Measurements from ENCODE around the gene HIP1R.
"Not testable (repeated sequence)": the region's sequence is repeated elsewhere in the genome, so short reads cannot be mapped to it uniquely, and the experiment has no call there.

Gene HIP1R, protein sequence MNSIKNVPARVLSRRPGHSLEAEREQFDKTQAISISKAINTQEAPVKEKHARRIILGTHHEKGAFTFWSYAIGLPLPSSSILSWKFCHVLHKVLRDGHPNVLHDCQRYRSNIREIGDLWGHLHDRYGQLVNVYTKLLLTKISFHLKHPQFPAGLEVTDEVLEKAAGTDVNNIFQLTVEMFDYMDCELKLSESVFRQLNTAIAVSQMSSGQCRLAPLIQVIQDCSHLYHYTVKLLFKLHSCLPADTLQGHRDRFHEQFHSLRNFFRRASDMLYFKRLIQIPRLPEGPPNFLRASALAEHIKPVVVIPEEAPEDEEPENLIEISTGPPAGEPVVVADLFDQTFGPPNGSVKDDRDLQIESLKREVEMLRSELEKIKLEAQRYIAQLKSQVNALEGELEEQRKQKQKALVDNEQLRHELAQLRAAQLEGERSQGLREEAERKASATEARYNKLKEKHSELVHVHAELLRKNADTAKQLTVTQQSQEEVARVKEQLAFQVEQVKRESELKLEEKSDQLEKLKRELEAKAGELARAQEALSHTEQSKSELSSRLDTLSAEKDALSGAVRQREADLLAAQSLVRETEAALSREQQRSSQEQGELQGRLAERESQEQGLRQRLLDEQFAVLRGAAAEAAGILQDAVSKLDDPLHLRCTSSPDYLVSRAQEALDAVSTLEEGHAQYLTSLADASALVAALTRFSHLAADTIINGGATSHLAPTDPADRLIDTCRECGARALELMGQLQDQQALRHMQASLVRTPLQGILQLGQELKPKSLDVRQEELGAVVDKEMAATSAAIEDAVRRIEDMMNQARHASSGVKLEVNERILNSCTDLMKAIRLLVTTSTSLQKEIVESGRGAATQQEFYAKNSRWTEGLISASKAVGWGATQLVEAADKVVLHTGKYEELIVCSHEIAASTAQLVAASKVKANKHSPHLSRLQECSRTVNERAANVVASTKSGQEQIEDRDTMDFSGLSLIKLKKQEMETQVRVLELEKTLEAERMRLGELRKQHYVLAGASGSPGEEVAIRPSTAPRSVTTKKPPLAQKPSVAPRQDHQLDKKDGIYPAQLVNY

DNA sequence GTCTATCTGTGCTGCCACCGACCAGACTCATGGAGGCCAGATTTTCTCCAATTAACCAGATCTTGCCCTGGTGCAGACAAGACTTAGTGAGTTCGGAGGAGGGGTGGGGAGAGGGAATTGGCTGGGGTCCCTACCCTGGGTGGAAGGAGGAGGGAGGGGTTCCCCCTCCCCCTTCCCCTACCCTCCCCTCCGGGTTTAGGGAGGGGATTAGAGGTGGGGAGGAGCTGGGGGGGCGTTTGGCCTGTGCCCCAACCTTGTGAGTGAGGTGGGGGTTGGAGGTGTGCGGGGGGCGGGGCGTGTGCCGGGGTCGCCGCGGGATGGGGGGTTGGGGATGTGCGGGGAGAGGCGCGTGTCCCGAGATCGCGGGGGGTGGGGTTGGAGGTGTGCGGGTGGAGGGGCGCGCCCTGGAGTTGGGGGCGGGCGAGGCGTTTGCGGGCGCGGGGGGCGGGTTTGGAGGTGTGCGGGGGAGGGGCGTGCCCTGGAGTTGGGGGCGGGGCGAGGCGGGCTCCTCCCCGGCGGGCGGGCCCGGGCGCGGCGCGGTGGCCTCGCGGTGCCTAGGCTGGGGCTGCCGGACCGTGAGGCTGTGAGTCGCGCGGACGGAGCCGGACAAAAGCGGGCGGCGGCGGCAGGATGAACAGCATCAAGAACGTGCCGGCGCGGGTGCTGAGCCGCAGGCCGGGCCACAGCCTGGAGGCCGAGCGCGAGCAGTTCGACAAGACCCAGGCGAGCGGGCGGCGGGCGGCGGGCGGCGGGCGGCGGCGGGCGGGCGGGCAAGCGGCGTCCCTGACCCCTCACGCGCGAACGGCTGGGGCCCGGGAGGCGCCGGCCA lies at the start of gene HIP1R:
HIP1R (plus strand) TSS at position 537 of the 829 bp plus-strand sequence; CDS start at position 631, 94 bp downstream.
- DNase-seq (ENCODE audit: low read depth in 1 of 2, low spot score in 1 of 2), result peak; percentile 24 to 66

DNA sequence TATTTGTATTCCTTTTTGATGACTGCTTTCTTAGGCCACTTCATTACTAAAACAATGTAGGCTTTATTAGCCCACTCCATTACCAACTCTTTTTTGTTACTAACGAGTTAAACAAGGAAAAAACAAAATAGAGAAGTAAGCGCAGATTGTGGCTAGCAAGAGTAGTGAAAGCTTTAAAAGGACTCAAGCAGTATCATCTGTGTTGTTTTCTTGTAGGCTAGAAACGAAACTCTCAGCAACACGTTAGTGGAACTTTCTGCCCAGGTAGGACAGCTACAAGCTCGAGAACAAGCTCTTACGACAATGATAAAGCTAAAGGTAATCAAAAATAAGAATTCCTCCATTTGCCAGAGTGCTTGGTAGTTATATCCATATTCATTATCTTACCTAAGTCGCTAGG lies 49.8 kb upstream of the HIP1R start:
- no peak for DNase-seq (ENCODE audit: low read depth in 1 of 2, low spot score in 1 of 2)

DNA sequence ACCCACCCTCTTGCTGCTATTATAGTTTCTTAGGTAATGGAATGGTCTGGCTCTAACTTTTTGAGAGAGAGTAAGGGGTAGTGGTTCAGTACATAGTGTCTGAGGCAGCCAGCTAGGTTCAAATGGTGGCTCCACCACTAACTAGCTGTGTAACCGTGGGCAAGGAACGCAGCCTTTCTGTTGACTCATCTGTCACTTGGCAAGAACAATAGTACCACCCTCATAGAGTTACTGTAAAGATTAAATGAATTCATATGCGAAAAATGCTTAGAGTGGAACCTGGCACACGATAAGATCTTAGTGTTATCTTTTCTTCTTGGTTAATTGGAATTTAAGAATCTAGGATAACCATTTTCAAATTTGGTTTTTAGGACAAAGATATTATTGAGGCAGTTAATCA lies 46.9 kb upstream of the HIP1R start:
- no peak for DNase-seq (ENCODE audit: low read depth in 1 of 2, low spot score in 1 of 2)

DNA sequence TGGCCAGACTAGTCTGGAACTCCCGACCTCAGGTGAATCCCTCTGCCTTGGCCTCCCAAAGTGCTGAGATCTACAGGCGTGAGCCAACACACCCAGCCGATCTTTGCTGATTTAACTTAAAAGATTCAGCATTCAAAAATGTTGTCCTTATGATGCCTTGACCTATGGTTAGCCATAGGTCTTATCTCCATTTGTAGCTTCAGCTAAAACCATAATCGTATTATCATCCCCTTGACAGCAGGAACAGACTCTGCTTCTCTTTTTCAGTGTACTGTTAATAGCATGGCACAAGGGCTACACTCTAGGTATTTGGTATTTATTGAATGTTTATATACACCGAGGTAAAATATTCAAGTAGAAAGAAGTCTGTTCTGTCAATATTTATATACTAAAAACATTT lies 45.6 kb upstream of the HIP1R start:
- no peak for DNase-seq (ENCODE audit: low read depth in 1 of 2, low spot score in 1 of 2)

DNA sequence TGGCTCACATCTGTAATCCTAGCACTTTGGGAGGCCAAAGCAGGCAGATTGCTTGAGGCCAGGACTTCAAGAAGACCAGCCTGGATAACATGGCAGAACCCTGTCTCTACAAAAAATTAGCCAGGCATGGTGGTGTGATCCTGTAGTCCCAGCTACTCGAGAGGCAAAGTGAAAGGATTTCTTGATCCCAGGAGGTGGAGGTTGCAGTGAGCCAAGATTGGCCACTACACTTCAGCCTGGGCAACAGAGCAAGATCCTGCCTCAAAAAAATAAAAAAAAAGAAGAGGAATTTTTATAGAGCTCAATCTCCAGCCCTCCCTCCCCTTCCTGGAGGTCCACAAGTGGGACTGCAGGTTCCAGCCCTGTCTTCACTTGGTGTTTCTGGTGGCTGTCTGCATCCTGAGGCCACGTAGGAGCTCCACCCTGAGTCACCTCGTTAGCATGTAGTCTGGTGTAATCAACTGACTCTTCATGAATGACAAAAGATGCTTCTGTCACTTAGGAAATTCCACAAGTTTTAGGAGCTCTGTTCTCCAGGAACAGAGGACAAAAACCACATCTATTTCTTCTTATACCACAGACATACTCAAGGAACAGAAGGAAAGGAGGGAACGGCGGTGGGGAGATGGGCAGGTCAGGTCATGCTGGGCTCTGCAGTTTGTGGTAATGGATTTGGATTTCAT lies 44.7 kb upstream of the HIP1R start:
- DNase-seq (ENCODE audit: low read depth in 1 of 2, low spot score in 1 of 2), result no peak

DNA sequence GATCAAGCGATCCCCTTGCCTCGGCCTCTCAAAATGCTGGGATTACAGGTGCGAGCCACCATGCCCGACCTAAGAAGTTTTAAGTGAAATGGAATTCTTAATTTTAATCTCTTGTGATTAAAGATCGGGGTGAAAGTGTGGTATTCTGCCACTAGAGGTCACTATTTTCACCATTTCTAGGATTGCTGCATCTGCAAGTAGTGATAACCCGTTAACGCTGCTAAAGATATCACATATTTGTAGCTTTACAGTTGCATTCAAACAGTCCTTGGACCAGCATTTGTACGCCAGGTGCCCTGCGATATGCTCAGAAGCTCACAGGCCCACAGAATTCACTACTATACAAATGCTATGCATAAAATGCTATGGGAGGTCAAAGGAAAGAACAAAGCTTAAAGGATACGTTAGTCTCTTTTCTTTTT lies 41.6 kb upstream of the HIP1R start:
- DNase-seq (ENCODE audit: low read depth in 1 of 2, low spot score in 1 of 2), result no peak

DNA sequence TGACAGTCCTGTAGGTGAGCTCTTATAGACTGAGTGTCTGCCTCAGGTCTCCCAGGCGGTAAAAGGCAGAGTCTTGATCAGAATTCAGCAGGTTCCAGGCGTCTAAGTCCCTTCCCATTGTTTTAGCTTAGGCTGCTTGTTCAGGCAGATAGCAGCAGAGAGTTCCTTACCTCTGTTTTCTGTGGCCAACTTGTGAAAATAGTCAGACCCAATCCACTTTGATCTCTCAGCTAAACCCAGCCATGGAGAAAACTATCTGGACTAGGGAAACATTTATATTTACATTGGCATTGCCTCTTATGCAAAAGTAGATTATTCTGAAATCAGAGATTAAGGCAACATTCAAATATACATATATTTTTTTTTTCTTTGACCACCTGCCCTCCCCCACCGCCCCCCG lies 39.5 kb upstream of the HIP1R start:
- no peak for DNase-seq (ENCODE audit: low read depth in 1 of 2, low spot score in 1 of 2)

DNA sequence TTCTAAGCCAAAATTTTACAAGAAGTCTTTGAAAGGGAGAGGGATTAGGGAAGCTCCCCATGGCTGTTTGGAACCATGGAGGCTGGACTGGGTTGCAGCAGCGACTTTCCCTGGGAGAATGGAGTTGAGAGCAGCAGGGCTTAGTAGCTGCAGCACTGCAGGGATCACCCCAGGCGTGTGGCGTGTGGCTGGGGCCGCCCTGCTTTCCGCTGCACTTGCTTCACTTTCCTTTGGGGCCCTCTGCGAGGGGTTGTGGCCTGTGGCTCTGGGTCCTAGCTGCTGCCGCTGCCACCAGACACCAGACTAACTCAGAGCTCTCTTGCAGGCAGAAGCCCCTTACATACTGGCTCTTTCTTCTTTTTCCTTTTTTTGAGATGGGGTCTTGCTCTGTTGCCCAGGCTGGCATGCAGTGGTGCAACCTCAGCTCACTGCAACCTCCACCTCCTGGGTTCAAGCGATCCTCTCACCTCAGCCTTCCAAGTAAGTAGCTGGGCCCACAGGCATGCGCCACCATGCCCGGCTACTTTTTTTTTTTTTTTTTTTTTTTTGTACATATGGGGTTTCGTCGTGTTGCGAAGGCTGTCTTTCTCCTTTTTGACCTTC lies 35.5 kb upstream of the HIP1R start:
- DNase-seq (ENCODE audit: low read depth in 1 of 2, low spot score in 1 of 2), result no peak

DNA sequence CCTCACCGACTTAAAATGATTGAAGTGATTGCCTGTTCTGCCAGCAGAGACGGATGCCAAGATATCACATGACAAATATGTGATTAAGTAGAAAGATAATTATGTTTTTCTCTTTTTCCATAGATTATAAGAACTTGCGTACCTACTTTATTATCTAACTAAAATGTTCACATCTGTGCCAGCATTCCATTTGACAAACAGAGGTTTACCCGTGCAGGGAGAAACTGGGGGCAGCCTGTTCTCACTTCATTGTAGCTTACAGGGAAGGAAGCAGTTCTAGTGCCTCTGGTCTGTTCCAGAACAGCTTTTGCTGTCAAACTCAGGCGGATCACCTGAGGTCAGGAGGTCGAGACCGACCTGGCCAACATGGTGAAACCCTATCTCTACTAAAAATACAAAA lies 31.3 kb upstream of the HIP1R start:
- DNase-seq (ENCODE audit: low read depth in 1 of 2, low spot score in 1 of 2), result no peak

DNA sequence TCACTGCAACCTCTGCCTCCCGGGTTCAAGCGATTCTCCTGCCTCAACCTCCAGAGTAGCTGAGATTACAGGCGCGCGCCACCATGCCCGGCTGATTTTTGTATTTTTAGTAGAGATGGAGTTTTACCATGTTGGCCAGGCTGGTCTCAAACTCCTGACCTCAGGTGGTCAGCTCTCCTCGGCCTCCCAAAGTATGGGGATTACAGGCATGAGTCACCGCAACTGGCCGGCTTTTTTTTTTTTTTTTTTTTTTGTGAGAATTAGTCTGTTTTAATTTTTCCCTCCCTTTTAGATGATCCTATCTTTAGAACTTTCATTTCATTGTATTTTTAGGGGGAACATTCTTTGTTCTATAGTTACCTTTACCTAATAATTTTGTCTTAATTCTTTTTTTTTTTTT lies 30.3 kb upstream of the HIP1R start:
- DNase-seq (ENCODE audit: low read depth in 1 of 2, low spot score in 1 of 2), result not testable (repeated sequence)

DNA sequence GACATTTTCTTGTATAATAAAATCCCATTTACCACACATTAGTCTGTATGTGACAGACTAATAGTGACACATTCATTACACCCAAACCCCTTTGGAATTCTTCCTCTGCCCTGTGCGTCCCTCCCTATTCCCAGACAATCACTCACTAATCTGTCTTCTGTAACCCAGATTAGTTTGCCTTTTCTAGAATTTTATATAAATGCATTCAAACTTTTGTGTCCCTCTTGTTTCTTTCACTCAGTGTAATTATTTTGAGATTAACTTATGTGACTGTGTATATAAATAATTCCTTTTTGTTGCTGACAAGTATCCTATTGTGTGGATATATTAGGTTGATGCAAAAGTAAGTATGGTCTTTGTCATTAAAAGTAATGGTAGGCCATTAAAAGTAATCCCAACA lies 27.6 kb upstream of the HIP1R start:
- DNase-seq (ENCODE audit: low read depth in 1 of 2, low spot score in 1 of 2), result no peak

DNA sequence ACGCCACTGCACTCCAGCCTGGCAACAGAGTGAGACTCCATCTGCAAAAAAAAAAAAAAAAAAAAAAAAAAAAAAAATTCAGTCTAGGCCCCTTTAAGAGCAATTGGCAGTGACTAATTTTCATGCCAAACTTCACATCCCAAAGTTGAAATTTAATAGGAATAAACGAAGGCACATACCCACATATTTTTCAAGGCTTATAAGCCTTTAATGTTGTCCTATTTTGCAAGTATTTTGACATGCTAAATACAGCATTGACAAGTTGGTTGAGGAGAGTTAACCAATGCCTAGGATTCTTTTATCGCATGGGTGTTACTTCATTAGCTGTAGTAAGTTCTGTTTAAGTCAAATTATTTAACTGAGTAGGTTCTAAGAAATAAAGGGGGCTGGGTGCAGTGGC lies 23.5 kb upstream of the HIP1R start:
- DNase-seq (ENCODE audit: low read depth in 1 of 2, low spot score in 1 of 2), result no peak

DNA sequence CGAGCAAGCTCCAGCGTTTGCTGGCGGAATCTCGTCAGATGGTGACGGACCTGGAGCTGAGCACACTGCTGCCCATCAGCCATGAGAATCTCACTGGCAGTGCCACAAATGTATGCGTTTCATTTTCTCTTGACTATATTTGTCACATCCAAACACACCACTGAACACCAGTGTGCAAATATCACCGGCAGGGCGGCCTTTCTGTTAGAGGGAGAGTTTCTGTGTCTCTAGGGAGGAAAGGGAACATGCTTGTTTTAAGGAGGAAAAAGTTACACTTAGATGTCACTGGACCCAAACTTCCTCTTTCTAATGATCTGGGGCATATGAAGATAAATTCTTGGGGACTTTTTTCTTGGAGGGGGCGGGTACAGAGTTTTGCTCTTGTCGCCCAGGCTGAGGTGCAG lies 21.9 kb upstream of the HIP1R start:
- no peak for DNase-seq (ENCODE audit: low read depth in 1 of 2, low spot score in 1 of 2)

DNA sequence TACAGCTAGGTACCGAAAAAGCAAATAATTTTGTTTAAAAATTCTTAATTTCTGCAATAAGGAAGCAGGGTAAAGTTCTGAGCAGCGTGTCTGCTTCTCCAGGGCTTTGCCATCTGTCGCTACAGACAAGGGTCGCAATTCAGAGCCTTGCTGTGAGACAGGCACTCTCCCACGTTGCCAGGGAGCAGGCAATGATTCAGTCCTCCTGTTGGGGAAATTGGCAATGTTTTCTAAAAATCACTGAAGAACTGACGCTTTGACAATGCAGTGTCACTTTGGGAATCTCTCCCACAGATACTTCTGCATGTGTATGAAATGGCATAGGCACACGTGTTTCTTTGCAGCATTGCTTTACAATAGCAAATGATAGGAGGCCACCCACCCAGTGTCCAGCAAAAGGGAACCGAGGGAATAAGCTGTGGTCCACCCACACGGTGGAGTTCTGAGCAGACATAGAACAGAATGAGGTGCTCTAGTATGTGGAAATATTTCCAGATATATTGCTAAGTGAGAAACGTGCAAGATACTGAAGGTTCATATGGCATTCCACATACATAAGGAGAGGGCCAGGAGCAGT lies 16.0 kb upstream of the HIP1R start:
- no peak for DNase-seq (ENCODE audit: low read depth in 1 of 2, low spot score in 1 of 2)

DNA sequence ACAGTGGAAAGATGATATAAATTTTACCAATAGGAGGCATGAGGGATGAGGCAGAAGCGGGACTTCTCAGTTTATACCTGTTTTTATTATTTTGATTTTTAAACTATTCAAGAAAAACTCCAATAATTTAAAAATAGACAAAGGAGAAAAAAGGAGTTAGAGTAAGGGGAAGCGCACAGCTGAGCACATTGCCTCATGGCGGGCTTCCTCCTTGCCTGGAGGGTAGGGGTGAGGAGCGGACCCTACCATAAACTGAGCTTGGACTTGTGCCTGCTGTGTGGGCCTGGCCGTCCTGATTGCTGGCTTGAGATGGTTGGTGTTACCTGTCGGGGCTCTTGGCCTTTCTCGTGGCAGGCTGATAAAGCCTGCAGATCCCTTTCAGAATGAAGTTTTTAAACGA lies 15.1 kb upstream of the HIP1R start:
- no peak for DNase-seq (ENCODE audit: low read depth in 1 of 2, low spot score in 1 of 2)

DNA sequence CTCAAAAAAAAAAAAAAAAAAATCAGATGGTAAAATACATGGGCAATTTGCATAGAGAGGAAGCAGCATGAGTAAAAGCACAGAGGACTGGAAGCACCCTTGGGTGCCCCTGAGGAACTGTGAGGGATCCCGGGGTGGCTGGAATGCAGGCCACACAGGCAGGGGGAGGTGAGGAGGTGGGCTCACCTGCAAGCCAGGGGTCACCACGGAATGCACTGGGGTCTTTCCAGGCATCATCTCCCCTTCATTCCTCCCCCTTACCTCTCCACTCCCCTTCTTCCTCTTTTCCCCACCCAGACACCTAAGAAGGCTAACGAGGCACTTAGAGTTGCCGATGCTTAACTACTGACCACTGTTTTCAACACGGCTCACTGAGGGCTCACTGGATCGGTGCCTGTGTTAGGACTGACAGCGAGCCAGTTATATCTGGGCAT lies 14.4 kb upstream of the HIP1R start:
- no peak for DNase-seq (ENCODE audit: low read depth in 1 of 2, low spot score in 1 of 2)

DNA sequence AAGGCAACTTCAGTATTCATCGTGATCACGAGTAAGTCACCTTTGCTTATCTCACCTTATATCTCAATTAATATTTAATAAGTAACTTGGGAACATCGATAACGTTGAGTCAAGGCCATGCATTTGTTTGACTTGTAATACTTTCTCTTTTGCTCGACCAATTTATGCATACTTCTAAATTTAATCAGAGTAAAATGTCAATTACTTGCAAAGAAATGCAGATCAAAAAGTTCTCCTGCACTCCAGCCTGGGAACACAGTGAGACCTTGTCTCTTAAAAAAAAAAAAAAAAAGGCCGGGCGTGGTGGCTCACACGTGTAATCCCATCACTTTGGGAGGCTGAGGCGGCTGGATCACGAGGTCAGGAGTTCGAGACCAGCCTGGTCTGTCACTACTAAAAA lies 11.8 kb upstream of the HIP1R start:
- no peak for DNase-seq (ENCODE audit: low read depth in 1 of 2, low spot score in 1 of 2)

DNA sequence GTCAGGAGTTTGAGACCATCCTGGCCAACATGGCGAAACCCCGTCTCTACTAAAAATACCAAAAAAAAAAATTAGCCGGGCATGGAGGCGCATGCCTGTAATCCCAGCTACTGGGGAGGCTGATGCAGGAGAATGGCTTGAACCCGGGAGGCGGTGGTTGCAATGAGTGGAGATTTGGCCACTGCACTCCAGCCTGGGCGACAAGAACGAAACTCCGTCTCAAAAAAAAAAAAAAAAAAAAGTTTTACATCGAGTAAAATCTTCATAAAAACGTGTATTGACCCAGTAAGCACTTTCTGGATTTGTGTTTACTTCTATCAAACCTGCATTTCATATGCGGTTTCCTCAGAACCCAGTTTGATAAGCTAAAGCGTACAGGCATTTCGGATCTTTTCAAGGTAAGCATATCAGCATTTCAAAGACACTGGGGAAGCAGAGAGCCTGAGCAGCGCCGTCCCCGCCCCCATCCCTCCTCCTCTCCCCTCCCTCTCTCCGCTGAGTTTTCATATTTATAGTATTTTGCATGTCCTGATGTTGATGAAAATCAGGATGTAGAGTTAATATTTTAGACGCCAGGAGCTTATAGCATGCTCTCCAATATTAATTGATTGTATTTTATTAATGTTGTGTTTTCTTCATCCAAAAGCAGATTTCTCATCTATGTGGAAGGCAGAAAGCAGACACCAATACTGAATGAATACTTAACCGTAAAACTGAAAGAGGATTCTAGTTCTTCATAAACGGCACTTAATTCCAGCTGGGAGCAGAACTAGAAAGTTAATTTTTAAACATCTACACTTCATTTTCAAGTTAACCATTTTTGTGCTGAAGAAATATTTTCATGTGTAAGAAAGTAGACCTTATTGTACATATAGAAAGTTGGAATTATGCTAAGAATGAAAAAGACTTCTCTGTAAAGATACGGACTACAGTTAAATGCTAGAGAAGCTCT lies 9.2 kb upstream of the HIP1R start:
- DNase-seq (ENCODE audit: low read depth in 1 of 2, low spot score in 1 of 2), result no peak

DNA sequence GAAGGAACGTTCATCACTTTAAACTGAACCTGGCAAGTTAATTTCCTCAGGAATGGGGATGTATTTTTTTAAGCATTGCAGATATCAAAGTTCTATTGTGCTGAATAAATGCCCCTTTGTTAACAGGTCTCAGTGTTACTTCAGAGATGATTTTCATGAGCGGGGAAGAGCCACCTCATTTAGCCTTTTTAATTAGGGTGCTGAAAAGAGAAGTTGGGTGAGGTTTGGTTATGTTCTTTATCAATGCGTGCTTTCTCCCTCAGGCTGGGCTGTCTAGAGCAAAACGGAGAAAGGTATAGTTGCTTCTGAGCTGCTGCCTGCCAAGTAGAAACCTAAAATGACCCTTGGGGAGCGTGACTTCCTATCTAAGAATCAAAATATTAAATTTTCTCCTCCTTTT lies 8.0 kb upstream of the HIP1R start:
- no peak for DNase-seq (ENCODE audit: low read depth in 1 of 2, low spot score in 1 of 2)

Data from stimulated activated CD4-positive, alpha-beta T cell treated with anti-CD3 and anti-CD28 coated beads, Interleukin-15, amount 100 ng/mL, for 1 hour (primary cell).